HG03108 (cell line): Measurements from ENCODE around the gene OR10G3.

ENCODE experiments used
- ATAC-seq: cut with Tn5 transposase; IDR thresholded peaks from one replicate; pipeline ENCODE4 v1.9.1; 2021; ENCODE audit warnings: moderate library complexity; ENCODE audit not compliant: unreplicated experiment

The OR10G3 gene

GRCh38 chr14:21535545-21536417 is 44.1 kb downstream of the OR10G3 start:
- no peak for ATAC-seq

- ATAC-seq = no peak
Observed at GRCh38 chr14:21534576-21534975, 45.3 kb downstream of the OR10G3 start.

GRCh38 chr14:21533294-21533693 is 46.6 kb downstream of the OR10G3 start:
- no peak for ATAC-seq

- ATAC-seq = no peak
Observed at GRCh38 chr14:21529515-21529914, 50.4 kb downstream of the OR10G3 start.

- ATAC-seq = no peak
Observed at GRCh38 chr14:21528381-21529348, 51.2 kb downstream of the OR10G3 start.

- ATAC-seq = no peak
Observed at GRCh38 chr14:21527318-21527679, 52.6 kb downstream of the OR10G3 start.

GRCh38 chr14:21526672-21527317 is 53.1 kb downstream of the OR10G3 start:
- ATAC-seq = no peak

- no peak for ATAC-seq
Observed at GRCh38 chr14:21525962-21526671, 53.8 kb downstream of the OR10G3 start, which contains the start of gene SALL2. Gene SALL2 (minus strand): TSS chr14:21526346. CDS start chr14:21526127, 219 bp downstream.

- no peak for ATAC-seq
Observed at GRCh38 chr14:21525571-21525961, 54.3 kb downstream of the OR10G3 start.

- ATAC-seq = no peak
Observed at GRCh38 chr14:21524575-21525490, 55.0 kb downstream of the OR10G3 start.

- ATAC-seq = no peak
Observed at GRCh38 chr14:21523203-21523602, 56.7 kb downstream of the OR10G3 start.

- no peak for ATAC-seq
Observed at GRCh38 chr14:21521501-21521900, 58.4 kb downstream of the OR10G3 start.

GRCh38 chr14:21520767-21521166 is 59.1 kb downstream of the OR10G3 start:
- ATAC-seq = no peak

- ATAC-seq = no peak
Observed at GRCh38 chr14:21518725-21519124, 61.2 kb downstream of the OR10G3 start.
